Ishikawa (cell line): ENCODE measurements around the gene ANKHD1.

Experiments used
- CEBPB ChIP-seq: IDR thresholded peaks from 2 replicates; pipeline ENCODE4 v1.6.1; 2012
- CREB1 ChIP-seq: IDR thresholded peaks from 2 replicates; pipeline ENCODE4 v1.6.1; 2012; ENCODE audit warnings: low read depth
- EGR1 ChIP-seq: IDR thresholded peaks from 2 replicates; pipeline ENCODE4 v1.6.1; 2012
- EP300 ChIP-seq: IDR thresholded peaks from 2 replicates; pipeline ENCODE4 v1.6.1; 2012; ENCODE audit warnings: borderline replicate concordance
- FOXM1 ChIP-seq: IDR thresholded peaks from 2 replicates; pipeline ENCODE4 v1.6.1; 2012; ENCODE audit warnings: low read depth, borderline replicate concordance
- MAX ChIP-seq: IDR thresholded peaks from 2 replicates; pipeline ENCODE4 v1.6.1; 2012
- NFIC ChIP-seq: IDR thresholded peaks from 2 replicates; pipeline ENCODE4 v1.6.1; 2012
- RAD21 ChIP-seq: IDR thresholded peaks from 2 replicates; pipeline ENCODE4 v1.6.1; 2012; ENCODE audit warnings: low read depth
- REST ChIP-seq: IDR thresholded peaks from 2 replicates; pipeline ENCODE4 v1.6.1; 2012; ENCODE audit warnings: low read depth, mild to moderate bottlenecking
- TAF1 ChIP-seq: IDR thresholded peaks from 2 replicates; pipeline ENCODE4 v1.6.1; 2012; ENCODE audit warnings: low read depth, mild to moderate bottlenecking
- TCF12 ChIP-seq: IDR thresholded peaks from 2 replicates; pipeline ENCODE4 v1.6.1; 2012; ENCODE audit warnings: low read depth
- TEAD4 ChIP-seq: IDR thresholded peaks from 2 replicates; pipeline ENCODE4 v1.6.1; 2012
- USF1 ChIP-seq: IDR thresholded peaks from 2 replicates; pipeline ENCODE4 v1.6.1; 2012
- YY1 ChIP-seq: IDR thresholded peaks from 2 replicates; pipeline ENCODE4 v1.6.1; 2012; ENCODE audit warnings: low read depth
- ZBTB7A ChIP-seq: IDR thresholded peaks from 2 replicates; pipeline ENCODE4 v1.6.1; 2012; ENCODE audit warnings: low read depth

The ANKHD1 gene

GRCh38 chr5:140546851-140547507 is 145.3 kb downstream of the ANKHD1 start:
- TF ChIP-seq CREB1 (no peak), EP300 (no peak), RAD21 (no peak), CEBPB (no peak), USF1 (no peak), EGR1 (no peak)

- TF ChIP-seq TEAD4 (peak; percentile 16; the same call in 1 of the 2 replicates), TCF12 (peak; percentile 11; the same call in 1 of the 2 replicates), ZBTB7A (0 out of 2 replicates have a peak, but pooled peaks have one; percentile 42), CEBPB (no peak), NFIC (peak; percentile 78), REST (no peak), EGR1 (no peak), CREB1 (peak; percentile 65), YY1 (no peak), EP300 (no peak), USF1 (peak; percentile 93), RAD21 (peak; percentile 8; the same call in 1 of the 2 replicates), MAX (peak; percentile 99)
Observed at GRCh38 chr5:140547508-140548299, 146.1 kb downstream of the ANKHD1 start, which contains the start of gene EIF4EBP3. EIF4EBP3 (plus strand) TSS chr5:140547662; CDS start chr5:140547738, 76 bp downstream.

GRCh38 chr5:140548300-140548688 is 146.7 kb downstream of the ANKHD1 start:
- no peak for TF ChIP-seq FOXM1

GRCh38 chr5:140548791-140549190 is 147.2 kb downstream of the ANKHD1 start:
- TF ChIP-seq NFIC (no peak), CREB1 (no peak), YY1 (no peak), MAX (no peak), TAF1 (no peak), TEAD4 (no peak), REST (no peak), TCF12 (no peak), EGR1 (no peak), EP300 (no peak), FOXM1 (no peak), USF1 (no peak), CEBPB (no peak), RAD21 (no peak), ZBTB7A (no peak)

- no peak for TF ChIP-seq YY1
- TF ChIP-seq CREB1, result no peak
- TF ChIP-seq ZBTB7A, result no peak
- no peak for TF ChIP-seq TEAD4
- no peak for TF ChIP-seq EGR1
- TF ChIP-seq REST, result no peak
- TF ChIP-seq NFIC, result no peak
- TF ChIP-seq RAD21, result no peak
Observed at GRCh38 chr5:140549237-140550144, 147.9 kb downstream of the ANKHD1 start.
